Cardiac muscle cell (in vitro differentiated cells and primary cell): ENCODE measurements around the gene SEPSECS. TPM values are rescaled to one million over a fixed set of nuclear protein-coding genes. Genes with fewer than 3 reads are reported as not detected.

ENCODE experiments used
- DNase-seq, 2 donors: peaks; one replicate each; pipeline versions ENCODE4 v3.0.0 to v3.0.0-alpha.2; 2010 to 2017; ENCODE audit warnings: low read depth in 1 of 2, low spot score in 1 of 2
- H3K27ac ChIP-seq: fragments of 200-600 bp; sonication (generic); 2 replicates; pipeline ENCODE4 v1.5.1; 2016
- H3K27me3 ChIP-seq: fragments of 200-600 bp; sonication (generic); 2 replicates; pipeline ENCODE4 v1.6.0; 2016; ENCODE audit warnings: control low read depth
- H3K36me3 ChIP-seq: fragments of 200-600 bp; sonication (generic); 2 replicates; pipeline ENCODE4 v1.5.1; 2016; ENCODE audit warnings: control low read depth
- H3K4me1 ChIP-seq: fragments of 200-600 bp; sonication (generic); 2 replicates; pipeline ENCODE4 v1.8.1; 2017; ENCODE audit warnings: low read depth, mild to moderate bottlenecking, mixed run types
- H3K4me3 ChIP-seq: fragments of 200-600 bp; sonication (generic); 2 replicates; pipeline ENCODE4 v1.5.1; 2016; ENCODE audit warnings: mild to moderate bottlenecking
- H3K9me3 ChIP-seq: fragments of 200-600 bp; sonication (generic); 2 replicates; pipeline ENCODE4 v1.5.1; 2017; ENCODE audit warnings: low read depth, mild to moderate bottlenecking, control low read depth
- CTCF ChIP-seq: IDR thresholded peaks from 2 replicates; pipeline ENCODE4 v1.5.1; 2012; ENCODE audit warnings: low read depth, mild to moderate bottlenecking, low read length
- polyA plus RNA-seq: library from polyadenylated mRNA; unstranded; fragments of >200 nt; fragmentation: Nextera tagmentation; extraction: Ambion mirVana; gene quantifications from 2 replicates; pipeline ENCODE4 v1.2.1, GENCODE V29; 2016
- total RNA-seq: library from RNA; depleted of rRNA; stranded (reverse); fragments of >200 nt; gene quantifications from 2 replicates; pipeline ENCODE4 v1.2.3, GENCODE V29; 2016

SEPSECS gene
- total RNA-seq (6.3 and 6.4 TPM in 2 replicates), polyA plus RNA-seq (3.6 and 9.6 TPM in 2 replicates)

DNA sequence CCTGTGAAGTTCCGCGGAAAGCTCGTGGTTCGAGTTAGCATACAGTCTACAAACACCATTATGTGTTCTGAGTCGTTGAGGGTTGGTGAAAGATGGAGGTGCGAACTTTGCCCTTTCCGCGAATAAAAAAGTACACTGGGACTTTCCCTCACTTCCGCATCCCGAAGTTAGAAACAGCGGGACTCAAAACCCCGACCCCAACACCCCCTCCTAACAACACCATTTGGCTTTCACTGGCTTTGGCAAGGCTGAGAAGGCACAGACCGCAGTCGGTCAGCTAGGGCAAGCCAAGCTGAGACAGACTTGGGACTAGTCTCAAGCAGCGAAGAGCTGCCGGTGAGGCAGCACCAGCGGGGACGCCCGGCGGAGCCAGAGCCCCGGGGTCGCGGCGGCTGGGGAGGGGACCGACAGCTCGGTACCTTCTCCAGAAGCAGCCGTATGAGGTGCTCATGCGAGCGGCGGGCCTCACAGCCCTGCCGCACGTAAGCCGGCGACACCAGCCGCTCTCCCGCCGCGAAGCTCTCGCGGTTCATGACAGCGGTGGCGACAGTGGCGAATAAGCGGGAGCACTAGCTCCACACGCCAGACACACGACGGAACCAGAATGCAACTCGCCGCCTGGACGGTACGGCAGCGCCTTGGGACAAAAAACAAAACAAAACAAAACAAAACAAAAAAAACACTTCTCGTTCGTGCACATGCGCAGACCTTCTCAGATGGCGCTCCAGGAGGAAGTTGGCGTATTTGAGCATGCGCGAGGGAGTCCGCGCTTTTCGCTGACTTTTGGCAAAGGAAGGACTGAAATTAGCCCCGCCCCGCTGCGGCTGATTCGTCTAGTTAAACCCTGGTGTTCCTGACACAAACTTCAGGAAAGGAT is at the start of gene SEPSECS:
TSS of gene SEPSECS (minus strand) at position 613 of the 877 bp plus-strand sequence. CDS start at position 533, 80 bp downstream.
- Histone ChIP-seq H3K4me1 (peaks cover 3% of the 10 kb centered on the region), H3K4me3 (peak within 1 kb of the TSS; percentile 52), H3K9me3 (no peaks in the 10 kb centered on the region), H3K36me3 (no peaks in the 10 kb centered on the region), H3K27ac (peak within 1 kb of the TSS; percentile 91), H3K27me3 (no peaks in the 10 kb centered on the region)
- DNase-seq: peak; percentile 98
- TF ChIP-seq CTCF: no peak

DNA sequence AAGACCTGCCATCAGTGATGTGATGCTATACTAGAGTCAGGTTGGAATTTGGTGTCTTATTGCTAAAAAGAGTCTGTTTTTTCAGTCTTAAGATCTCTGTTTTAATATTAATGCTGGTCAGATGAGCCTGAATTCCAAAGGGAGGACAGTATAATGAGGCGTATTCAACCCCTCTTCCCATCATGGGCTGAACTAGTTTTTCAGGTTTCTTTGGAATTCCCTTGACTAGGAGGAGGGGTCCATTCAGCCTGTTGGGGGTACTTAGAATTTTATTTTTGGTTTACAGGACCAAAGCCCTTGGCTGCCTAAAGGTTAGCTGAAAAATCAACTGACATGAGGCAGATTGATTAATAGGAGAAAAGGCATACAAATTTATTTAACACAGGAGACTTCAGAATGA is 49.5 kb upstream of the SEPSECS start:
- H3K4me1 ChIP-seq: peaks cover under 1% of the 10 kb centered on the region
- no peak overlapping the region for H3K4me3 ChIP-seq
- H3K36me3 ChIP-seq: no peaks in the 10 kb centered on the region
- H3K27me3 ChIP-seq: no peaks in the 10 kb centered on the region
- no peak for DNase-seq
- TF ChIP-seq CTCF: no peak
- no peak overlapping the region for H3K27ac ChIP-seq
- H3K9me3 ChIP-seq: no peaks in the 10 kb centered on the region

GRCh38 chr4:25207997-25208396 is 47.7 kb upstream of the SEPSECS start:
- no peaks in the 10 kb centered on the region for H3K9me3 ChIP-seq
- H3K27me3 ChIP-seq: no peaks in the 10 kb centered on the region
- no peak overlapping the region for H3K27ac ChIP-seq
- peaks cover 12% of the 10 kb centered on the region for H3K4me1 ChIP-seq
- no peak for TF ChIP-seq CTCF
- H3K4me3 ChIP-seq: no peak overlapping the region
- no peak for DNase-seq
- no peaks in the 10 kb centered on the region for H3K36me3 ChIP-seq

GRCh38 chr4:25198713-25199112 is 38.5 kb upstream of the SEPSECS start:
- Histone ChIP-seq H3K9me3 (no peaks in the 10 kb centered on the region), H3K4me1 (peaks cover under 1% of the 10 kb centered on the region), H3K36me3 (no peaks in the 10 kb centered on the region), H3K4me3 (no peak overlapping the region), H3K27me3 (no peaks in the 10 kb centered on the region), H3K27ac (no peak overlapping the region)
- no peak for TF ChIP-seq CTCF
- DNase-seq: no peak

- Histone ChIP-seq H3K9me3 (no peaks in the 10 kb centered on the region), H3K27ac (no peak overlapping the region), H3K36me3 (no peaks in the 10 kb centered on the region), H3K27me3 (no peaks in the 10 kb centered on the region), H3K4me1 (no peaks in the 10 kb centered on the region), H3K4me3 (no peak overlapping the region)
- no peak for TF ChIP-seq CTCF
- no peak for DNase-seq
Measured at GRCh38 chr4:25190407-25190806, 30.2 kb upstream of the SEPSECS start.
